HepG2 (cell line): ENCODE data around the gene PPA2. TPM values are rescaled to one million over a fixed set of nuclear protein-coding genes. Genes with fewer than 3 reads are reported as not detected.

Source experiments
- AHR ChIP-seq: IDR thresholded peaks from 2 replicates; pipeline ENCODE4 v1.6.1; 2018; ENCODE audit warnings: missing genetic modification reagents, missing compliant biosample characterization
- ATF3 ChIP-seq: sonication (generic); formaldehyde crosslinking; IDR thresholded peaks from 2 replicates; pipeline ENCODE4 v1.4.0; 2020; ENCODE audit warnings: missing genetic modification reagents
- ATRX ChIP-seq: sonication (generic); formaldehyde crosslinking; IDR thresholded peaks from 2 replicates; pipeline ENCODE4 v1.4.0; 2020; ENCODE audit warnings: missing genetic modification reagents, borderline replicate concordance
- BRD4 ChIP-seq: sonication (generic); formaldehyde crosslinking; IDR thresholded peaks from 2 replicates; pipeline ENCODE4 v1.4.0; 2020; ENCODE audit warnings: missing genetic modification reagents
- CC2D1A ChIP-seq: sonication (generic); formaldehyde crosslinking; IDR thresholded peaks from 2 replicates; pipeline ENCODE4 v1.8.1; 2023; ENCODE audit warnings: mild to moderate bottlenecking, missing genetic modification reagents
- FIP1L1 ChIP-seq: fragments of 200-400 bp; formaldehyde crosslinking; IDR thresholded peaks from 2 replicates; pipeline ENCODE4 v1.6.1; 2018; ENCODE audit warnings: low read depth, mild to moderate bottlenecking, low read length, moderate library complexity, borderline replicate concordance; ENCODE audit not compliant: insufficient read depth
- HMGXB4 ChIP-seq, 2 experiments: sonication (generic) in 1 of 2; formaldehyde crosslinking in 1 of 2; IDR thresholded peaks; 2 replicates each; pipeline versions ENCODE4 v1.4.0 to v1.6.1; 2018 to 2020; ENCODE audit warnings: missing genetic modification reagents in 2 of 2, borderline replicate concordance in 1 of 2, low read depth in 1 of 2, mild to moderate bottlenecking in 1 of 2, missing biosample characterization in 1 of 2
- HNRNPK ChIP-seq: fragments of 200-400 bp; formaldehyde crosslinking; IDR thresholded peaks from 2 replicates; pipeline ENCODE4 v1.6.1; 2018; ENCODE audit warnings: low read length, low read depth, moderate library complexity, mild to moderate bottlenecking; ENCODE audit not compliant: poor library complexity, severe bottlenecking
- IRF9 ChIP-seq: sonication (generic); formaldehyde crosslinking; IDR thresholded peaks from 2 replicates; pipeline ENCODE4 v1.8.0; 2022; ENCODE audit warnings: missing genetic modification reagents, mild to moderate bottlenecking, borderline replicate concordance
- JUN ChIP-seq: sonication (generic); formaldehyde crosslinking; IDR thresholded peaks from 2 replicates; pipeline ENCODE4 v1.4.0; 2020; ENCODE audit warnings: mild to moderate bottlenecking, missing genetic modification reagents
- KDM5A ChIP-seq: fragments of 200-600 bp; sonication (generic); IDR thresholded peaks from 2 replicates; pipeline ENCODE4 v1.7.0; 2018; ENCODE audit warnings: antibody characterized with exemption, mild to moderate bottlenecking, low read length, borderline replicate concordance
- MTA3 ChIP-seq: sonication (generic); formaldehyde crosslinking; IDR thresholded peaks from 2 replicates; pipeline ENCODE4 v1.4.0; 2020; ENCODE audit warnings: missing genetic modification reagents
- NPAS2 ChIP-seq: sonication (generic); formaldehyde crosslinking; IDR thresholded peaks from 2 replicates; pipeline ENCODE4 v1.8.0; 2022; ENCODE audit warnings: mild to moderate bottlenecking, missing genetic modification reagents, borderline replicate concordance
- RAD21 ChIP-seq: fragments of 450-650 bp; formaldehyde crosslinking; IDR thresholded peaks from 2 replicates; pipeline ENCODE4 v1.5.0; 2020; ENCODE audit warnings: mild to moderate bottlenecking
- RBM39 ChIP-seq: fragments of 200-400 bp; formaldehyde crosslinking; IDR thresholded peaks from one replicate; pipeline ENCODE4 v1.6.1; 2018; ENCODE audit warnings: antibody characterized with exemption, mild to moderate bottlenecking, low read depth, low read length; ENCODE audit not compliant: poor library complexity, severe bottlenecking
- ZNF780A ChIP-seq: sonication (generic); formaldehyde crosslinking; IDR thresholded peaks from 2 replicates; pipeline ENCODE4 v1.8.0; 2022; ENCODE audit warnings: mild to moderate bottlenecking, missing genetic modification reagents, moderate library complexity
- polyA plus RNA-seq, 8 experiments: library from polyadenylated mRNA; depleted of rRNA in 3 of 8; stranded (reverse) in 7 of 8; unstranded in 1 of 8; fragments of >200 nt; fragmentation: Illumina TruSeq in 4 of 8; extraction: Trizol in 4 of 8; gene quantifications; 2 replicates each; pipeline versions ENCODE4 v1.2.1 to v1.2.3, GENCODE V29; 2011 to 2016; ENCODE audit warnings: low read depth in 4 of 8, missing spikeins in 1 of 8, mixed read lengths in 1 of 8; ENCODE audit not compliant: insufficient read depth in 1 of 8
- total RNA-seq, 5 experiments: library from RNA; depleted of rRNA; stranded (reverse); fragments of >200 nt; fragmentation: Illumina TruSeq; extraction: Trizol; gene quantifications; 2 replicates each; pipeline ENCODE4 v1.2.3, GENCODE V29; 2016; ENCODE audit warnings: low read depth in 1 of 5
- TF ChIP-seq, protein P1 (sequence below): sonication (generic); formaldehyde crosslinking; IDR thresholded peaks from 2 replicates; pipeline ENCODE4 v1.8.1; 2023; ENCODE audit warnings: mild to moderate bottlenecking, missing genetic modification reagents
- TF ChIP-seq, protein P2 (sequence below): sonication (generic); formaldehyde crosslinking; IDR thresholded peaks from 2 replicates; pipeline ENCODE4 v1.4.0; 2020; ENCODE audit warnings: missing genetic modification reagents, mild to moderate bottlenecking, borderline replicate concordance
- TF ChIP-seq, protein P3 (sequence below): IDR thresholded peaks from 2 replicates; pipeline ENCODE4 v1.6.1; 2016; ENCODE audit warnings: low read depth

PPA2 gene
- total and polyA plus RNA-seq, 2 of the 13 experiments (the other 11 are each of a cell fraction or from before 2014, with no cell fraction given) = 44.2 to 70.6 TPM

DNA sequence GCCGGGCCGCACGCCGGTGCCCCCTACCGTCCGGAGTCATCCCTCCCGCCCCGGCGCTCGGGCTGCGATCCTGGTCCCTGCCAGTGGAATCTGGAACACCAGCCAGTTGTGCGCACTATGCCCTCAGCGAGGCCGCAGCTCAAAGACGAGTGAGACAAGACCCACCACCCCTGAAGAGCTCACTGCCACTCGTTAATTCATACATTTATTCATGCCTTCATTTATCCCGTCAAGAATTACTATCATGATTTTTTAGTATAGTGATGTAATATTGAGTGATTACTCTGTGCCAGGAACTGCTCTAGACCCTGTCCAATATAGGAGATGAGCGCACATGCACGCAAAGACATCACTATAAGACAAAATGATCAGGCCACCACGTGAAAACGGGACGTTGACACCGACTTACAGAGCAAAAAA is 247 bp upstream of the PPA2 start (continued):
- TF ChIP-seq ATRX (no peak), JUN (CRISPR knock-in tag) (0 out of 2 replicates have a peak, but pooled peaks have one; percentile 48), RBM39 (no peak), IRF9 (CRISPR knock-in tag) (no peak), HMGXB4 (CRISPR knock-in tag; IDR thresholded peaks at IDR 0.05; ENCODE audit: borderline replicate concordance in 1 of 2, low read depth in 1 of 2) (no peak; a peak in 2 of 4 replicates), AHR (CRISPR knock-in tag) (no peak), MTA3 (CRISPR knock-in tag) (no peak), NPAS2 (CRISPR knock-in tag) (no peak), FIP1L1 (no peak), KDM5A (no peak), ZNF780A (peak; percentile 60; the same call in 1 of the 2 replicates), RAD21 (CRISPR knock-in tag) (no peak; the same call in 1 of the 2 replicates), CC2D1A (CRISPR knock-in tag) (no peak), BRD4 (CRISPR knock-in tag) (no peak), HNRNPK (no peak), ATF3 (CRISPR knock-in tag) (no peak)
- TF ChIP-seq, protein P1, sequence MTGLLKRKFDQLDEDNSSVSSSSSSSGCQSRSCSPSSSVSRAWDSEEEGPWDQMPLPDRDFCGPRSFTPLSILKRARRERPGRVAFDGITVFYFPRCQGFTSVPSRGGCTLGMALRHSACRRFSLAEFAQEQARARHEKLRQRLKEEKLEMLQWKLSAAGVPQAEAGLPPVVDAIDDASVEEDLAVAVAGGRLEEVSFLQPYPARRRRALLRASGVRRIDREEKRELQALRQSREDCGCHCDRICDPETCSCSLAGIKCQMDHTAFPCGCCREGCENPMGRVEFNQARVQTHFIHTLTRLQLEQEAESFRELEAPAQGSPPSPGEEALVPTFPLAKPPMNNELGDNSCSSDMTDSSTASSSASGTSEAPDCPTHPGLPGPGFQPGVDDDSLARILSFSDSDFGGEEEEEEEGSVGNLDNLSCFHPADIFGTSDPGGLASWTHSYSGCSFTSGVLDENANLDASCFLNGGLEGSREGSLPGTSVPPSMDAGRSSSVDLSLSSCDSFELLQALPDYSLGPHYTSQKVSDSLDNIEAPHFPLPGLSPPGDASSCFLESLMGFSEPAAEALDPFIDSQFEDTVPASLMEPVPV (CRISPR knock-in tag) = peak; percentile 21; the same call in 1 of the 2 replicates
- TF ChIP-seq, protein P2, sequence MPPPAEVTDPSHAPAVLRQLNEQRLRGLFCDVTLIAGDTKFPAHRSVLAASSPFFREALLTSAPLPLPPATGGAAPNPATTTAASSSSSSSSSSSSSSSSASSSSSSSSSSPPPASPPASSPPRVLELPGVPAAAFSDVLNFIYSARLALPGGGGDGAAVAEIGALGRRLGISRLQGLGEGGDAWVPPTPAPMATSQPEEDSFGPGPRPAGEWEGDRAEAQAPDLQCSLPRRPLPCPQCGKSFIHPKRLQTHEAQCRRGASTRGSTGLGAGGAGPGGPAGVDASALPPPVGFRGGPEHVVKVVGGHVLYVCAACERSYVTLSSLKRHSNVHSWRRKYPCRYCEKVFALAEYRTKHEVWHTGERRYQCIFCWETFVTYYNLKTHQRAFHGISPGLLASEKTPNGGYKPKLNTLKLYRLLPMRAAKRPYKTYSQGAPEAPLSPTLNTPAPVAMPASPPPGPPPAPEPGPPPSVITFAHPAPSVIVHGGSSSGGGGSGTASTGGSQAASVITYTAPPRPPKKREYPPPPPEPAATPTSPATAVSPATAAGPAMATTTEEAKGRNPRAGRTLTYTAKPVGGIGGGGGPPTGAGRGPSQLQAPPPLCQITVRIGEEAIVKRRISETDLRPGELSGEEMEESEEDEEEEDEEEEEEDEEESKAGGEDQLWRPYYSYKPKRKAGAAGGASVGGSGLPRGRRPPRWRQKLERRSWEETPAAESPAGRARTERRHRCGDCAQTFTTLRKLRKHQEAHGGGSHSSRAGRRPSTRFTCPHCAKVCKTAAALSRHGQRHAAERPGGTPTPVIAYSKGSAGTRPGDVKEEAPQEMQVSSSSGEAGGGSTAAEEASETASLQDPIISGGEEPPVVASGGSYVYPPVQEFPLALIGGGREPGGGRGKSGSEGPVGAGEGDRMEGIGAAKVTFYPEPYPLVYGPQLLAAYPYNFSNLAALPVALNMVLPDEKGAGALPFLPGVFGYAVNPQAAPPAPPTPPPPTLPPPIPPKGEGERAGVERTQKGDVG (CRISPR knock-in tag) = no peak
- TF ChIP-seq, protein P3, sequence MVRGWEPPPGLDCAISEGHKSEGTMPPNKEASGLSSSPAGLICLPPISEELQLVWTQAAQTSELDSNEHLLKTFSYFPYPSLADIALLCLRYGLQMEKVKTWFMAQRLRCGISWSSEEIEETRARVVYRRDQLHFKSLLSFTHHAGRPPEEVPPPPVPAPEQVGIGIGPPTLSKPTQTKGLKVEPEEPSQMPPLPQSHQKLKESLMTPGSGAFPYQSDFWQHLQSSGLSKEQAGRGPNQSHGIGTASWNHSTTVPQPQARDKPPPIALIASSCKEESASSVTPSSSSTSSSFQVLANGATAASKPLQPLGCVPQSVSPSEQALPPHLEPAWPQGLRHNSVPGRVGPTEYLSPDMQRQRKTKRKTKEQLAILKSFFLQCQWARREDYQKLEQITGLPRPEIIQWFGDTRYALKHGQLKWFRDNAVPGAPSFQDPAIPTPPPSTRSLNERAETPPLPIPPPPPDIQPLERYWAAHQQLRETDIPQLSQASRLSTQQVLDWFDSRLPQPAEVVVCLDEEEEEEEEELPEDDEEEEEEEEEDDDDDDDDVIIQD (CRISPR knock-in tag) = 0 out of 2 replicates have a peak, but pooled peaks have one; percentile 90
